Retinal pigment epithelial cell (primary cell): ENCODE measurements around the gene ERP27.
A peak's percentile ranks its signal among the peaks of the same experiment; 100 is the strongest.

Experiments
- DNase-seq: peaks from one replicate; pipeline ENCODE4 v3.0.0-alpha.2; 2010; ENCODE audit warnings: low read depth
- H3K4me3 ChIP-seq: 2 replicates; pipeline ENCODE4 v1.5.1; 2011; ENCODE audit warnings: mild to moderate bottlenecking, low read length, control low read depth, moderate library complexity
- TF ChIP-seq, protein P1 (sequence below): conservative IDR thresholded peaks from 2 replicates; pipeline ENCODE4 v1.5.1; 2011; ENCODE audit warnings: low read depth, low read length, control low read depth, inconsistent platforms

ERP27 gene

DNA sequence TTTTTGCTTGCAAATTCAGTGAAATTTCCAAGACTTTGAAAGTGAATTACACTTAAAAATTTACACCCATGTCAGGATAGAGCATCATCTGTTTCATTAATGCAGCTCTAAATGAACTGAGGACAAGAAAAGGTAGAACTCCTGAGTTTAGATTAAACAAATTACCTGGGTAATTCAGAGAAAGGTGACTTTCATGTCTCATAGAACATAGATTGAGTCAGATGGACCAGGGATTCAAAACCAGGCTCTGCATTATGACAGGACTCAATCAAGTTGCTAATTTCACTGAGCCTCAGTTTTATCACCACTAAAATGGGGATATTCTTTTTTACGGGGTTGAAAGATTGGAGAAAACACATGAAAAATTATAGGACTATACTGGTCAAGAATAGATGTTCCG lies 18.6 kb upstream of the ERP27 start:
- TF ChIP-seq, protein P1, sequence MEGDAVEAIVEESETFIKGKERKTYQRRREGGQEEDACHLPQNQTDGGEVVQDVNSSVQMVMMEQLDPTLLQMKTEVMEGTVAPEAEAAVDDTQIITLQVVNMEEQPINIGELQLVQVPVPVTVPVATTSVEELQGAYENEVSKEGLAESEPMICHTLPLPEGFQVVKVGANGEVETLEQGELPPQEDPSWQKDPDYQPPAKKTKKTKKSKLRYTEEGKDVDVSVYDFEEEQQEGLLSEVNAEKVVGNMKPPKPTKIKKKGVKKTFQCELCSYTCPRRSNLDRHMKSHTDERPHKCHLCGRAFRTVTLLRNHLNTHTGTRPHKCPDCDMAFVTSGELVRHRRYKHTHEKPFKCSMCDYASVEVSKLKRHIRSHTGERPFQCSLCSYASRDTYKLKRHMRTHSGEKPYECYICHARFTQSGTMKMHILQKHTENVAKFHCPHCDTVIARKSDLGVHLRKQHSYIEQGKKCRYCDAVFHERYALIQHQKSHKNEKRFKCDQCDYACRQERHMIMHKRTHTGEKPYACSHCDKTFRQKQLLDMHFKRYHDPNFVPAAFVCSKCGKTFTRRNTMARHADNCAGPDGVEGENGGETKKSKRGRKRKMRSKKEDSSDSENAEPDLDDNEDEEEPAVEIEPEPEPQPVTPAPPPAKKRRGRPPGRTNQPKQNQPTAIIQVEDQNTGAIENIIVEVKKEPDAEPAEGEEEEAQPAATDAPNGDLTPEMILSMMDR = no peak
- DNase-seq = no peak
- H3K4me3 ChIP-seq = no peak overlapping the region

- H3K4me3 ChIP-seq = no peak overlapping the region
- no peak for DNase-seq
- TF ChIP-seq, protein P1 = no peak
These were observed 17.9 kb upstream of the ERP27 start for GRCh38 chr12:14956024-14956891.

DNA sequence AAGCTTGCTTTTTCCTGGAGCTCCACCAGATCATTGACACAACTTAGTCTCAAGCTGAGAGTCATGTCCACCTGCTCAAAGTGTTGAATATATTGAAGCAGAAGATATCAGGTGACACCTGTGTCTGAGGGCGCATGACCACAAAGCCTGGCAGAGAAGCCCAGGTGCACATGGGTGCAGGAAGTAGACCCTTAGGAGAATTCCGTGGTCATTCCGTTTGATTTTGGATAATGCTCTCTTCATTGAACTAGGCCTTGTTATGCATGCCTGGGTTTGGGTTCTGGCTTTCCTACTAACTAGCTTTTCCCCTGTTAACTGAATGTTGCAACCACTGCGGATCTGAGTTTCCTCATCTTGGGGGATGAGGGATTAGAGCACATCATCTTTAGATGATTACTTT lies 15.9 kb upstream of the ERP27 start:
- no peak overlapping the region for H3K4me3 ChIP-seq
- TF ChIP-seq, protein P1 = no peak
- no peak for DNase-seq

GRCh38 chr12:14953752-14954151 lies 15.4 kb upstream of the ERP27 start:
- no peak overlapping the region for H3K4me3 ChIP-seq
- no peak for DNase-seq
- TF ChIP-seq, protein P1 = no peak

DNA sequence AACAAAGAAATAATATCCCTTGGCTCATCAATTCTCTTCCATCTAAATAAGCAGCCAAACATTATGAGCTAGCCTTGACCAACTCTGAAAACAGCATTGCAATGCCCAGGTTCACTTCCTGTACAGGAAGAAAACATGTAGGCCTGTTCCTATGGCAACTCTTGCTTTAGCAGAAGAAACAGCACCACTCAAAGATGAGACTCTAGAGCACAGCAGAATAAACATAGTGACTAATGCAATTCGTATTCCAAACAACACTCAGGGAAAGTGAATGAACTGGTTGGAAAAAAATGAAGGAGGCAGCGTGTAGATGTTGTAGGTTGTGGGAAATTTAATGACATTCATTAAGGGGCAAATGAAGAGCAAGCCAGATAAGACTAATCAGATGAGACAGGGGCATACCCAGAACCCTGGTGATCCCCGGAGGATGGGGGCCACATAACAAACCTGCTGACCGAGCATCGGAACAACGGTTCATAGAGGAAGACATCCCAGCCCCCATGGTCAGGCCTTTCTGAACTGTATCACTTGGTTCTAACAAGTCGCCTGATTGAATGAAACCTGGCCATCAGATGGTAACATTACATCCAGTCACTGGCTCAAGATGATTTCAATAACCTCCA lies 14.1 kb upstream of the ERP27 start:
- DNase-seq = peak; percentile 63
- H3K4me3 ChIP-seq = no peak overlapping the region
- TF ChIP-seq, protein P1 = no peak

DNA sequence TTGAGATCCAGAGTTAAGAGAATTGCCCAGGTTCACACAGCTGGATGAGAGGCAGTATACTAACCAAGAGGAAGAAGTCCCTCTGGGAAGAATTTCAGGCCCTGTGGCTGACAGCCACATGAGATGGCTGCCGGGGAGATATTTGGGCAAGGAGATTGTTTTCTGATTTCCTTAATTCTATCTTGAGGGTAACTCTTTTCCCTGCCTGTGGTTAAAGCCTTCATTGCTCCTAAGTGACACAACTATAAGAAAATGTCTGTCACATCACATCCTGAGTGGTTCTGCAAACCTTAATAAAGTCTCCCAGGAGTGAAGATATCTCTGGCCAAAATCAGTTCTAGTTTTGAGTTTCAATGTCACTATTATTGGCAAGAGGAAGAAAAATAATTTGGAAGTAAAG lies 13.5 kb upstream of the ERP27 start:
- no peak for DNase-seq
- H3K4me3 ChIP-seq = no peak overlapping the region
- TF ChIP-seq, protein P1 = no peak
